Measurements from ENCODE around the gene GARIN1A. TPM values are rescaled to one million over a fixed set of nuclear protein-coding genes. Genes with fewer than 3 reads are reported as not detected.

The GARIN1A gene
- total and polyA plus RNA-seq, 10 of the 15 experiments (the other 5 are each of a cell fraction or from before 2014, with no cell fraction given) = 0.04 to 0.43 (median 0.23) TPM; not detected in 1

GRCh38 chr7:128681794-128682537 lies 9.9 kb downstream of the GARIN1A start (continued):
- TF ChIP-seq BHLHE40 (IDR thresholded peaks at IDR 0.05; ENCODE audit: borderline replicate concordance in 1 of 2, low read depth in 2 of 2, low read length in 1 of 2) (peak in 1 of 2 experiments; percentile 32; a peak in 1 of 4 replicates), HCFC1 (IDR thresholded peaks at IDR 0.05; ENCODE audit: low read length) (no peak), E2F8 (IDR thresholded peaks at IDR 0.05; ENCODE audit: low read depth, partially characterized antibody) (no peak), ESRRA (IDR thresholded peaks at IDR 0.05; ENCODE audit: low read length) (no peak), NRF1 (conservative IDR thresholded peaks at IDR 0.05; ENCODE audit: low read depth, low read length) (no peak), KLF5 (IDR thresholded peaks at IDR 0.05; ENCODE audit: partially characterized antibody) (no peak), TCF7 (IDR thresholded peaks at IDR 0.05; ENCODE audit: borderline replicate concordance) (peak; percentile 79), CTCF (IDR thresholded peaks at IDR 0.05 in 2 of 3, conservative IDR thresholded peaks at IDR 0.05 in 1 of 3; ENCODE audit: control insufficient read depth in 2 of 3, extremely low read depth in 1 of 3, insufficient read depth in 1 of 3, low read depth in 3 of 3, low read length in 3 of 3) (no peak), MTA3 (IDR thresholded peaks at IDR 0.05; ENCODE audit: borderline replicate concordance, low read length) (no peak), SKIL (IDR thresholded peaks at IDR 0.05; ENCODE audit: low read depth, poor library complexity, severe bottlenecking) (no peak), ELK1 (IDR thresholded peaks at IDR 0.05; ENCODE audit: low read depth, low read length) (no peak), BCL11A (IDR thresholded peaks at IDR 0.05; ENCODE audit: low read depth, low read length) (no peak), SUPT20H (IDR thresholded peaks at IDR 0.05; ENCODE audit: borderline replicate concordance, control insufficient read depth, low read depth, low read length) (no peak), E4F1 (IDR thresholded peaks at IDR 0.05; ENCODE audit: borderline replicate concordance, partially characterized antibody) (no peak), PKNOX1 (IDR thresholded peaks at IDR 0.05) (no peak), RFX5 (IDR thresholded peaks at IDR 0.05; ENCODE audit: low read depth, low read length) (no peak)

Data from GM12878 (cell line).